CD4-positive, alpha-beta T cell (primary cell): ENCODE measurements around the gene DHX15. TPM values are rescaled to one million over a fixed set of nuclear protein-coding genes. Genes with fewer than 3 reads are reported as not detected.

Experiments
- ATAC-seq: fragments of 200-7000 bp; cut with Tn5 transposase; one replicate; pipeline ENCODE4 v1.10.0; 2022; ENCODE audit warnings: mild to moderate bottlenecking; ENCODE audit not compliant: poor library complexity
- CTCF ChIA-PET: fragments of 350-600 bp; sonication (Branson Sonifier 250); formaldehyde crosslinking; loops from one replicate; lab custom pipeline; 2021; ENCODE audit warnings: antibody characterized with exemption, inconsistent platforms; lab: Charles Lee
- POLR2A ChIA-PET: fragments of 350-600 bp; sonication (Branson Sonifier 250); formaldehyde crosslinking; loops from one replicate; lab custom pipeline; 2021; ENCODE audit warnings: antibody characterized with exemption, inconsistent platforms; lab: Charles Lee
- DNase-seq, 14 experiments: peaks; one replicate each; pipeline ENCODE4 v3.0.0-alpha.2; 2013 to 2020; ENCODE audit warnings: mixed read lengths in 2 of 14
- H3K27ac ChIP-seq, 2 donors: one replicate each; pipeline versions ENCODE4 v1.5.1 to v1.7.0; 2013; ENCODE audit warnings: low read length in 2 of 2, low read depth in 1 of 2, mild to moderate bottlenecking in 1 of 2
- H3K27me3 ChIP-seq, 2 experiments: 1 replicate in 1 of 2; 2 replicates in 1 of 2; pipeline versions ENCODE4 v1.6.1 to v1.7.0; 2013; ENCODE audit warnings: low read length in 2 of 2, control low read depth in 1 of 2, mild to moderate bottlenecking in 1 of 2, moderate library complexity in 1 of 2; ENCODE audit not compliant: insufficient read depth in 2 of 2, control insufficient read depth in 1 of 2
- H3K36me3 ChIP-seq: one replicate; pipeline ENCODE4 v1.6.1; 2013; ENCODE audit warnings: low read length, control low read depth; ENCODE audit not compliant: insufficient read depth
- H3K4me1 ChIP-seq: one replicate; pipeline ENCODE4 v1.6.1; 2013; ENCODE audit warnings: low read length, control low read depth; ENCODE audit not compliant: insufficient read depth
- H3K4me3 ChIP-seq: one replicate; pipeline ENCODE4 v1.5.1; 2013; ENCODE audit warnings: mild to moderate bottlenecking, low read length, moderate library complexity
- H3K9me3 ChIP-seq, 2 experiments: 1 replicate in 1 of 2; 2 replicates in 1 of 2; pipeline versions ENCODE4 v1.6.1 to v1.7.0; 2013; ENCODE audit warnings: low read length in 2 of 2, mild to moderate bottlenecking in 2 of 2, control low read depth in 1 of 2, moderate library complexity in 1 of 2; ENCODE audit not compliant: control insufficient read depth in 1 of 2, insufficient read depth in 1 of 2
- H3K27ac Mint-ChIP-seq: one replicate; pipeline ENCODE4 v1.8.0; 2020; ENCODE audit warnings: mixed read lengths
- H3K27me3 Mint-ChIP-seq: one replicate; pipeline ENCODE4 v1.8.0; 2021; ENCODE audit warnings: mixed read lengths
- H3K36me3 Mint-ChIP-seq: one replicate; pipeline ENCODE4 v1.8.0; 2021; ENCODE audit warnings: low read depth, mixed read lengths
- H3K4me1 Mint-ChIP-seq: one replicate; pipeline ENCODE4 v1.8.0; 2021; ENCODE audit warnings: low read depth, mixed read lengths
- H3K4me3 Mint-ChIP-seq: one replicate; pipeline ENCODE4 v1.8.0; 2020; ENCODE audit warnings: mild to moderate bottlenecking, mixed read lengths
- H3K9me3 Mint-ChIP-seq: one replicate; pipeline ENCODE4 v1.8.0; 2020; ENCODE audit warnings: mixed read lengths
- intact Hi-C, 2 experiments: fragments of 100-400 bp; cut with DNase I in 1 of 2; cut with micrococcal nuclease in 1 of 2; formaldehyde crosslinking; loops; one replicate each; pipeline versions ENCODE4 v1.15.1 to v1.9.0; 2023 to 2025; cut with DNase I, micrococcal nuclease
- total RNA-seq, 174 experiments: library from RNA in 2 of 174; stranded (reverse) in 2 of 174; gene quantifications; one replicate each; pipeline ENCODE4 v1.2.3 and lab custom pipeline; 2021 to 2026
- TF ChIP-seq, protein P1 (sequence below): fragments of 200-600 bp; IDR thresholded peaks from one replicate; pipeline ENCODE4 v1.8.0; 2022; ENCODE audit warnings: antibody characterized with exemption, mild to moderate bottlenecking

DHX15 gene
- total RNA-seq, 2 experiments from 2014 or later, result 208 to 209 TPM

- Mint-ChIP-seq H3K9me3 (peaks cover 12% of the 10 kb centered on the region), H3K4me1 (no peaks in the 10 kb centered on the region), H3K27me3 (peaks cover 13% of the 10 kb centered on the region), H3K36me3 (peaks cover 5% of the 10 kb centered on the region), H3K27ac (no peak overlapping the region), H3K4me3 (no peak overlapping the region)
- Histone ChIP-seq H3K27ac (no peak overlapping the region), H3K4me1 (no peaks in the 10 kb centered on the region), H3K9me3 (peaks cover 10 to 16% of the 10 kb centered on the region in 2 experiments), H3K36me3 (no peaks in the 10 kb centered on the region), H3K4me3 (no peak overlapping the region), H3K27me3 (no peaks in the 10 kb centered on the region)
- ATAC-seq (no peak), DNase-seq (no peak)
- TF ChIP-seq, protein P1, sequence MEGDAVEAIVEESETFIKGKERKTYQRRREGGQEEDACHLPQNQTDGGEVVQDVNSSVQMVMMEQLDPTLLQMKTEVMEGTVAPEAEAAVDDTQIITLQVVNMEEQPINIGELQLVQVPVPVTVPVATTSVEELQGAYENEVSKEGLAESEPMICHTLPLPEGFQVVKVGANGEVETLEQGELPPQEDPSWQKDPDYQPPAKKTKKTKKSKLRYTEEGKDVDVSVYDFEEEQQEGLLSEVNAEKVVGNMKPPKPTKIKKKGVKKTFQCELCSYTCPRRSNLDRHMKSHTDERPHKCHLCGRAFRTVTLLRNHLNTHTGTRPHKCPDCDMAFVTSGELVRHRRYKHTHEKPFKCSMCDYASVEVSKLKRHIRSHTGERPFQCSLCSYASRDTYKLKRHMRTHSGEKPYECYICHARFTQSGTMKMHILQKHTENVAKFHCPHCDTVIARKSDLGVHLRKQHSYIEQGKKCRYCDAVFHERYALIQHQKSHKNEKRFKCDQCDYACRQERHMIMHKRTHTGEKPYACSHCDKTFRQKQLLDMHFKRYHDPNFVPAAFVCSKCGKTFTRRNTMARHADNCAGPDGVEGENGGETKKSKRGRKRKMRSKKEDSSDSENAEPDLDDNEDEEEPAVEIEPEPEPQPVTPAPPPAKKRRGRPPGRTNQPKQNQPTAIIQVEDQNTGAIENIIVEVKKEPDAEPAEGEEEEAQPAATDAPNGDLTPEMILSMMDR, result no peak
- intact Hi-C loops, result no loop called here
- ChIA-PET POLR2A (no interaction called here), CTCF (interaction anchor here (1.0 to 1.1 kb wide), 2 partner anchors 10 to 12 kb away, joined by 3 read pairs; partner anchors contain the start of gene DHX15)
Observed at GRCh38 chr4:24594887-24595286, 10.5 kb upstream of the DHX15 start.

DNA sequence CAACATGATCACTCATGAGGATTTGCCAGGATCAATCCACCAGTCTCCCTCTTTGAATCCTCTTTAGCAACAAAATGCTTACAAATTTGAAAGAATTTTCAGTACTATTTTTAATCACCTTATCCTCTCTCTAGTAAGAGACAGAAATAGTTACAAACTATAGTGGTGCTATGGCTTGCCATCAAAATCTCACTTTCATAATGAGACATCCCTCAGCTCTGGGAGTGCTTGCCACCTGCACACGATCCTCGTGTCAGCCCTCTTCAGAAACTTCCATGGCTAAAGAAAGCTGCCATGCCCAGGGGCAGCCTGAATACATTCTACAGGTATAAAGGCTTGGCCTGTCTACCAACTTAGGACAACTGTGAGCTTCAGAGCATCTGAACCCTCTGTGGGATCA, 5.1 kb upstream of the DHX15 start:
- intact Hi-C loops, result loop anchor here in 1 of 2 experiments (5.0 to 10.0 kb wide), 3 partner anchors 788 to 1735 kb away; partner anchors contain the start of genes ANAPC4, RBPJ and SMIM20
- TF ChIP-seq, protein P1, result no peak
- no peaks in the 10 kb centered on the region for H3K27me3 ChIP-seq
- no peak overlapping the region for H3K27ac ChIP-seq
- no peak for DNase-seq
- H3K9me3 ChIP-seq, result peaks cover 6 to 24% of the 10 kb centered on the region in 2 experiments
- H3K27ac Mint-ChIP-seq, result no peak overlapping the region
- ATAC-seq, result no peak
- peaks cover 5% of the 10 kb centered on the region for H3K4me1 ChIP-seq
- H3K4me1 Mint-ChIP-seq, result peaks cover 4% of the 10 kb centered on the region
- H3K36me3 ChIP-seq, result no peaks in the 10 kb centered on the region
- peaks cover 10% of the 10 kb centered on the region for H3K36me3 Mint-ChIP-seq
- CTCF ChIA-PET, result no interaction called here
- H3K27me3 Mint-ChIP-seq, result peaks cover 18% of the 10 kb centered on the region
- H3K4me3 ChIP-seq, result no peak overlapping the region
- POLR2A ChIA-PET, result no interaction called here
- peaks cover 12% of the 10 kb centered on the region for H3K9me3 Mint-ChIP-seq
- no peak overlapping the region for H3K4me3 Mint-ChIP-seq

DNA sequence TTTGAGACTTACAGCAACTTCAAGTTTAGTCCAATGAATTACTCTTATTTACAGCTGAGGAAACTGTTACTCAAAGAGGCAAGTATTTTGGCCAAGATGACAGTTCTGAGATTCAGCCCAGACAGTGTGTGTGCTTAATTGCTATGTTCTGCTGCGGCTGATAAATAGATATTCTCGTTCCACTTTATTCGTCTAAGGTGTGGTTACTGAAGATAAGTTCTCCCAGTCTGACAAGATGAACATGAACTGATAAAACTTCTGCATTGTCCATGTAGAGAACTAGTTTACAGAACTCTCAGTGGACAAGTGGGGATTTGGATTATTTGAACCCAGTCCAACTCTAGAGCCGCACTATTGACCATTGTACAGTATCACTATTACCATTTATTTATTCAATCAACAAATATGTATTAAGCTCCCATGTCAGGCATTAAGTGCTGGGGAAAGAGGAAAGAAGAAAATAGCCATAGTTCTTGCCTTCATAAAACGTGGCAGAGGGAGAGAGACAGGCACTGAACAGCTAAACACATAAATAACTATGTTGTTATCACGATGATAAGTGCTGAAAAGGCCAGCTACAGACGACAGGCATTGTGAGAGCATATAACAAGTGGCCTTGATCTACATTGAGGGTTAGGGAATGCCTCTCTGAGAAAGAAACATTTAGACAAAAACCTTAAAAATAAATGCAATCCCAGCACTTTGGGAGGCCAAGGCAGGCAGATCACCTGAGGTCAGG, 4.0 kb upstream of the DHX15 start:
- H3K4me3 ChIP-seq, result no peak overlapping the region
- no peak overlapping the region for H3K27ac Mint-ChIP-seq
- peaks cover 5% of the 10 kb centered on the region for H3K4me1 ChIP-seq
- intact Hi-C loops, result loop anchor here in 1 of 2 experiments (5.0 to 10.0 kb wide), 3 partner anchors 789 to 1736 kb away; partner anchors contain the start of genes ANAPC4, RBPJ and SMIM20
- H3K27ac ChIP-seq, result no peak overlapping the region
- ATAC-seq, result no peak
- ChIA-PET CTCF (no interaction called here), POLR2A (no interaction called here)
- peaks cover 9% of the 10 kb centered on the region for H3K4me1 Mint-ChIP-seq
- no peak overlapping the region for H3K4me3 Mint-ChIP-seq
- peaks cover 17% of the 10 kb centered on the region for H3K36me3 Mint-ChIP-seq
- H3K27me3 Mint-ChIP-seq, result peaks cover 18% of the 10 kb centered on the region
- peaks cover 12% of the 10 kb centered on the region for H3K9me3 Mint-ChIP-seq
- TF ChIP-seq, protein P1, result no peak
- H3K36me3 ChIP-seq, result no peaks in the 10 kb centered on the region
- H3K9me3 ChIP-seq, result peaks cover 6 to 24% of the 10 kb centered on the region in 2 experiments
- no peak for DNase-seq
- no peaks in the 10 kb centered on the region for H3K27me3 ChIP-seq
